Nephron (organoid): ENCODE measurements around the gene MPG.

Experiments
- H3K27ac Mint-ChIP-seq, 3 experiments: 2 replicates each; pipeline ENCODE4 v1.8.0; 2020; ENCODE audit warnings: mixed read lengths in 3 of 3, mild to moderate bottlenecking in 2 of 3, moderate library complexity in 1 of 3
- H3K27me3 Mint-ChIP-seq: 2 replicates; pipeline ENCODE4 v1.8.0; 2021; ENCODE audit warnings: low read depth, mild to moderate bottlenecking, moderate library complexity, mixed read lengths
- H3K36me3 Mint-ChIP-seq: 2 replicates; pipeline ENCODE4 v1.8.0; 2020; ENCODE audit warnings: low read depth, mixed read lengths
- H3K4me1 Mint-ChIP-seq: 2 replicates; pipeline ENCODE4 v1.8.0; 2020; ENCODE audit warnings: mixed read lengths
- H3K4me3 Mint-ChIP-seq, 3 experiments: 2 replicates each; pipeline ENCODE4 v1.8.0; 2020; ENCODE audit warnings: mild to moderate bottlenecking in 3 of 3, mixed read lengths in 3 of 3, moderate library complexity in 2 of 3
- H3K9me3 Mint-ChIP-seq: 2 replicates; pipeline ENCODE4 v1.8.0; 2020; ENCODE audit warnings: mixed read lengths
- CTCF ChIP-seq, 3 experiments: fragments of 200-600 bp; sonication (generic); IDR thresholded peaks; one replicate each; pipeline ENCODE4 v1.5.0; 2021; ENCODE audit warnings: antibody characterized with exemption in 3 of 3; ENCODE audit not compliant: unreplicated experiment in 3 of 3

The MPG gene

GRCh38 chr16:57711-58110, 20.3 kb upstream of the MPG start:
- peaks cover 26% of the 10 kb centered on the region for H3K36me3 Mint-ChIP-seq
- no peaks in the 10 kb centered on the region for H3K27me3 Mint-ChIP-seq
- no peaks in the 10 kb centered on the region for H3K9me3 Mint-ChIP-seq
- TF ChIP-seq CTCF (IDR thresholded peaks at IDR 0.05; ENCODE audit: unreplicated experiment in 3 of 3) = no peak
- no peak overlapping the region for H3K4me3 Mint-ChIP-seq
- peaks cover 7% of the 10 kb centered on the region for H3K4me1 Mint-ChIP-seq
- H3K27ac Mint-ChIP-seq = no peak overlapping the region

- no peak overlapping the region for H3K27ac Mint-ChIP-seq
- no peak for TF ChIP-seq CTCF (IDR thresholded peaks at IDR 0.05; ENCODE audit: unreplicated experiment in 3 of 3)
- peaks cover 26% of the 10 kb centered on the region for H3K36me3 Mint-ChIP-seq
- no peaks in the 10 kb centered on the region for H3K9me3 Mint-ChIP-seq
- no peak overlapping the region for H3K4me3 Mint-ChIP-seq
- H3K27me3 Mint-ChIP-seq = no peaks in the 10 kb centered on the region
- peaks cover 4% of the 10 kb centered on the region for H3K4me1 Mint-ChIP-seq
These were observed 19.3 kb upstream of the MPG start for GRCh38 chr16:58491-59439.

- no peak for TF ChIP-seq CTCF (IDR thresholded peaks at IDR 0.05; ENCODE audit: unreplicated experiment in 3 of 3)
- peaks cover 26% of the 10 kb centered on the region for H3K36me3 Mint-ChIP-seq
- no peaks in the 10 kb centered on the region for H3K27me3 Mint-ChIP-seq
- no peaks in the 10 kb centered on the region for H3K9me3 Mint-ChIP-seq
- H3K4me3 Mint-ChIP-seq = no peak overlapping the region
- no peak overlapping the region for H3K27ac Mint-ChIP-seq
- peaks cover 4% of the 10 kb centered on the region for H3K4me1 Mint-ChIP-seq
These were observed 18.5 kb upstream of the MPG start for GRCh38 chr16:59440-60059.

GRCh38 chr16:60166-60565, 17.9 kb upstream of the MPG start:
- no peaks in the 10 kb centered on the region for H3K9me3 Mint-ChIP-seq
- H3K27me3 Mint-ChIP-seq = no peaks in the 10 kb centered on the region
- no peak for TF ChIP-seq CTCF (IDR thresholded peaks at IDR 0.05; ENCODE audit: unreplicated experiment in 3 of 3)
- peaks cover 4% of the 10 kb centered on the region for H3K4me1 Mint-ChIP-seq
- H3K4me3 Mint-ChIP-seq = no peak overlapping the region
- H3K36me3 Mint-ChIP-seq = peaks cover 26% of the 10 kb centered on the region
- H3K27ac Mint-ChIP-seq = no peak overlapping the region

- H3K4me1 Mint-ChIP-seq = peaks cover 14% of the 10 kb centered on the region
- H3K4me3 Mint-ChIP-seq = no peak overlapping the region
- no peaks in the 10 kb centered on the region for H3K27me3 Mint-ChIP-seq
- H3K27ac Mint-ChIP-seq = no peak overlapping the region
- TF ChIP-seq CTCF (IDR thresholded peaks at IDR 0.05; ENCODE audit: unreplicated experiment in 3 of 3) = no peak
- H3K36me3 Mint-ChIP-seq = peaks cover 22% of the 10 kb centered on the region
- H3K9me3 Mint-ChIP-seq = no peaks in the 10 kb centered on the region
These were observed 16.8 kb upstream of the MPG start for GRCh38 chr16:60929-61878.
